K562 (cell line): Measurements from ENCODE around the gene ARHGDIA. TPM values are rescaled to one million over a fixed set of nuclear protein-coding genes. Genes with fewer than 3 reads are reported as not detected.

Experiments
- polyA plus RNA-seq, 8 experiments: library from polyadenylated mRNA; depleted of rRNA in 4 of 8; stranded (reverse) in 5 of 8; unstranded in 3 of 8; fragments of >200 nt; fragmentation: Nextera tagmentation in 2 of 8; fragmentation: Illumina TruSeq in 1 of 8; extraction: Ambion mirVana in 2 of 8; extraction: Trizol in 1 of 8; gene quantifications; 2 replicates each; pipeline versions ENCODE4 v1.2.1 to v1.2.3, GENCODE V29; 2011 to 2014; ENCODE audit warnings: inconsistent platforms in 1 of 8, missing spikeins in 1 of 8
- total RNA-seq, 7 experiments: library from RNA; depleted of rRNA in 6 of 7; stranded (reverse); fragments of >200 nt in 6 of 7; fragmentation: Illumina TruSeq in 2 of 7; extraction: Trizol in 2 of 7; gene quantifications; 2 replicates each; pipeline versions ENCODE4 v1.2.1 to v1.2.3, GENCODE V29; 2011 to 2021; ENCODE audit warnings: low replicate concordance in 1 of 7

The ARHGDIA gene
- total and polyA plus RNA-seq, 9 of the 15 experiments (the other 6 are each of a cell fraction or from before 2014, with no cell fraction given), result 9.6 to 340 (median 97.6) TPM

Other genes with a start within 250 kb of the ARHGDIA start
Only the 7 nearest of the 31 such genes appear.
- gene MCRIP1, start 38.0 kb downstream of the ARHGDIA start, total RNA-seq (2014; rRNA removed), result 35.8 and 45.4 TPM in 2 replicates
- gene MCRIP1, start 38.0 kb downstream of the ARHGDIA start, total RNA-seq (2014; rRNA removed; fragmentation: Illumina TruSeq; extraction: Trizol), result 1.5 and 1.7 TPM in 2 replicates
- gene MCRIP1, start 38.0 kb downstream of the ARHGDIA start, total RNA-seq (2015; rRNA removed; fragmentation: Illumina TruSeq; extraction: Trizol), result 21.5 and 25.4 TPM in 2 replicates
- 32.8 and 36.0 TPM in 2 replicates for gene MCRIP1, start 38.0 kb downstream of the ARHGDIA start, total RNA-seq (2021)
- gene MCRIP1, start 38.0 kb downstream of the ARHGDIA start, polyA plus RNA-seq (2011; rRNA removed), result 9.7 and 14.8 TPM in 2 replicates
- gene MCRIP1, start 38.0 kb downstream of the ARHGDIA start, polyA plus RNA-seq (2014; fragmentation: Illumina TruSeq; extraction: Trizol), result 6.6 and 24.6 TPM in 2 replicates
- 1 to 10 TPM in 1 of 2 experiments, under 1 TPM in 1; 0.39 to 1.4 TPM for gene MCRIP1, start 38.0 kb downstream of the ARHGDIA start, polyA plus RNA-seq (2014; fragmentation: Nextera tagmentation; extraction: Ambion mirVana)
- gene MCRIP1, start 38.0 kb downstream of the ARHGDIA start, polyA plus RNA-seq (2014; rRNA removed), result 24.0 and 35.5 TPM in 2 replicates
- gene PPP1R27, start 36.3 kb downstream of the ARHGDIA start, total RNA-seq (2014; rRNA removed), result 6.2 and 6.9 TPM in 2 replicates
- gene PPP1R27, start 36.3 kb downstream of the ARHGDIA start, total RNA-seq (2014; rRNA removed; fragmentation: Illumina TruSeq; extraction: Trizol), result 0.26 and 0.29 TPM in 2 replicates
- gene PPP1R27, start 36.3 kb downstream of the ARHGDIA start, total RNA-seq (2015; rRNA removed; fragmentation: Illumina TruSeq; extraction: Trizol), result 0.47 and 0.68 TPM in 2 replicates
- gene PPP1R27, start 36.3 kb downstream of the ARHGDIA start, total RNA-seq (2021), result 2.1 and 2.3 TPM in 2 replicates
- 1.2 and 1.5 TPM in 2 replicates for gene PPP1R27, start 36.3 kb downstream of the ARHGDIA start, polyA plus RNA-seq (2011; rRNA removed)
- 0.95 and 2.1 TPM in 2 replicates for gene PPP1R27, start 36.3 kb downstream of the ARHGDIA start, polyA plus RNA-seq (2014; fragmentation: Illumina TruSeq; extraction: Trizol)
- not detected for gene PPP1R27, start 36.3 kb downstream of the ARHGDIA start, polyA plus RNA-seq (2014; fragmentation: Nextera tagmentation; extraction: Ambion mirVana)
- gene PPP1R27, start 36.3 kb downstream of the ARHGDIA start, polyA plus RNA-seq (2014; rRNA removed), result 4.2 and 5.2 TPM in 2 replicates
- 587 and 588 TPM in 2 replicates for gene P4HB, start 10.8 kb downstream of the ARHGDIA start, total RNA-seq (2014; rRNA removed)
- 296 and 325 TPM in 2 replicates for gene P4HB, start 10.8 kb downstream of the ARHGDIA start, total RNA-seq (2014; rRNA removed; fragmentation: Illumina TruSeq; extraction: Trizol)
- gene P4HB, start 10.8 kb downstream of the ARHGDIA start, total RNA-seq (2015; rRNA removed; fragmentation: Illumina TruSeq; extraction: Trizol), result 404 and 420 TPM in 2 replicates
- gene P4HB, start 10.8 kb downstream of the ARHGDIA start, total RNA-seq (2021), result 437 and 446 TPM in 2 replicates
- gene P4HB, start 10.8 kb downstream of the ARHGDIA start, polyA plus RNA-seq (2011; rRNA removed), result 75.9 and 116 TPM in 2 replicates
- gene P4HB, start 10.8 kb downstream of the ARHGDIA start, polyA plus RNA-seq (2014; fragmentation: Illumina TruSeq; extraction: Trizol), result 645 and 729 TPM in 2 replicates
- gene P4HB, start 10.8 kb downstream of the ARHGDIA start, polyA plus RNA-seq (2014; fragmentation: Nextera tagmentation; extraction: Ambion mirVana), result 10 to 100 TPM in 1 of 2 experiments, 1 to 10 TPM in 1; 4.4 to 14.9 TPM
- 181 and 191 TPM in 2 replicates for gene P4HB, start 10.8 kb downstream of the ARHGDIA start, polyA plus RNA-seq (2014; rRNA removed)
- gene ALYREF, start 20.2 kb upstream of the ARHGDIA start, total RNA-seq (2014; rRNA removed), result 416 and 428 TPM in 2 replicates
- 74.3 and 99.3 TPM in 2 replicates for gene ALYREF, start 20.2 kb upstream of the ARHGDIA start, total RNA-seq (2014; rRNA removed; fragmentation: Illumina TruSeq; extraction: Trizol)
- 225 and 227 TPM in 2 replicates for gene ALYREF, start 20.2 kb upstream of the ARHGDIA start, total RNA-seq (2015; rRNA removed; fragmentation: Illumina TruSeq; extraction: Trizol)
- 279 and 283 TPM in 2 replicates for gene ALYREF, start 20.2 kb upstream of the ARHGDIA start, total RNA-seq (2021)
- gene ALYREF, start 20.2 kb upstream of the ARHGDIA start, polyA plus RNA-seq (2011; rRNA removed), result 97.2 and 103 TPM in 2 replicates
- 147 and 154 TPM in 2 replicates for gene ALYREF, start 20.2 kb upstream of the ARHGDIA start, polyA plus RNA-seq (2014; fragmentation: Illumina TruSeq; extraction: Trizol)
- 1 to 10 TPM; 1.9 to 3.7 TPM for gene ALYREF, start 20.2 kb upstream of the ARHGDIA start, polyA plus RNA-seq (2014; fragmentation: Nextera tagmentation; extraction: Ambion mirVana)
- gene ALYREF, start 20.2 kb upstream of the ARHGDIA start, polyA plus RNA-seq (2014; rRNA removed), result 206 and 253 TPM in 2 replicates
- 220 and 252 TPM in 2 replicates for gene ANAPC11, start 20.4 kb upstream of the ARHGDIA start, total RNA-seq (2014; rRNA removed)
- gene ANAPC11, start 20.4 kb upstream of the ARHGDIA start, total RNA-seq (2014; rRNA removed; fragmentation: Illumina TruSeq; extraction: Trizol), result 32.5 and 41.2 TPM in 2 replicates
- gene ANAPC11, start 20.4 kb upstream of the ARHGDIA start, total RNA-seq (2015; rRNA removed; fragmentation: Illumina TruSeq; extraction: Trizol), result 105 and 111 TPM in 2 replicates
- 214 and 217 TPM in 2 replicates for gene ANAPC11, start 20.4 kb upstream of the ARHGDIA start, total RNA-seq (2021)
- gene ANAPC11, start 20.4 kb upstream of the ARHGDIA start, polyA plus RNA-seq (2011; rRNA removed), result 238 and 354 TPM in 2 replicates
- gene ANAPC11, start 20.4 kb upstream of the ARHGDIA start, polyA plus RNA-seq (2014; fragmentation: Illumina TruSeq; extraction: Trizol), result 57.2 and 105 TPM in 2 replicates
- gene ANAPC11, start 20.4 kb upstream of the ARHGDIA start, polyA plus RNA-seq (2014; fragmentation: Nextera tagmentation; extraction: Ambion mirVana), result 100 to 1,000 TPM; 154 to 255 TPM
- 318 and 338 TPM in 2 replicates for gene ANAPC11, start 20.4 kb upstream of the ARHGDIA start, polyA plus RNA-seq (2014; rRNA removed)
- gene NPB, start 30.9 kb upstream of the ARHGDIA start, total RNA-seq (2014; rRNA removed), result 0.14 and 0.57 TPM in 2 replicates
- 0.07 TPM in 1 of 2 replicates, not detected in the other for gene NPB, start 30.9 kb upstream of the ARHGDIA start, total RNA-seq (2014; rRNA removed; fragmentation: Illumina TruSeq; extraction: Trizol)
- 0.07 and 0.30 TPM in 2 replicates for gene NPB, start 30.9 kb upstream of the ARHGDIA start, total RNA-seq (2015; rRNA removed; fragmentation: Illumina TruSeq; extraction: Trizol)
- 0.53 and 0.65 TPM in 2 replicates for gene NPB, start 30.9 kb upstream of the ARHGDIA start, total RNA-seq (2021)
- gene NPB, start 30.9 kb upstream of the ARHGDIA start, polyA plus RNA-seq (2011; rRNA removed), result 0.03 and 0.07 TPM in 2 replicates
- gene NPB, start 30.9 kb upstream of the ARHGDIA start, polyA plus RNA-seq (2014; fragmentation: Illumina TruSeq; extraction: Trizol), result 0.07 TPM in 1 of 2 replicates, not detected in the other
- under 1 TPM; 0.43 to 0.61 TPM for gene NPB, start 30.9 kb upstream of the ARHGDIA start, polyA plus RNA-seq (2014; fragmentation: Nextera tagmentation; extraction: Ambion mirVana)
- gene NPB, start 30.9 kb upstream of the ARHGDIA start, polyA plus RNA-seq (2014; rRNA removed), result 0.07 TPM in 1 of 2 replicates, not detected in the other
- 123 and 139 TPM in 2 replicates for gene PCYT2, start 40.1 kb upstream of the ARHGDIA start, total RNA-seq (2014; rRNA removed)
- gene PCYT2, start 40.1 kb upstream of the ARHGDIA start, total RNA-seq (2014; rRNA removed; fragmentation: Illumina TruSeq; extraction: Trizol), result 42.7 and 57.5 TPM in 2 replicates
- 81.7 and 82.5 TPM in 2 replicates for gene PCYT2, start 40.1 kb upstream of the ARHGDIA start, total RNA-seq (2015; rRNA removed; fragmentation: Illumina TruSeq; extraction: Trizol)
- gene PCYT2, start 40.1 kb upstream of the ARHGDIA start, total RNA-seq (2021), result 125 and 134 TPM in 2 replicates
- gene PCYT2, start 40.1 kb upstream of the ARHGDIA start, polyA plus RNA-seq (2011; rRNA removed), result 71.5 and 97.8 TPM in 2 replicates
- 83.7 and 95.3 TPM in 2 replicates for gene PCYT2, start 40.1 kb upstream of the ARHGDIA start, polyA plus RNA-seq (2014; fragmentation: Illumina TruSeq; extraction: Trizol)
- gene PCYT2, start 40.1 kb upstream of the ARHGDIA start, polyA plus RNA-seq (2014; fragmentation: Nextera tagmentation; extraction: Ambion mirVana), result 1 to 10 TPM in 1 of 2 experiments, under 1 TPM in 1; 0.92 to 1.6 TPM
- 131 and 133 TPM in 2 replicates for gene PCYT2, start 40.1 kb upstream of the ARHGDIA start, polyA plus RNA-seq (2014; rRNA removed)